Esophagus squamous epithelium (tissue), 5 donors: ENCODE data around the gene DOCK8. TPM values are rescaled to one million over a fixed set of nuclear protein-coding genes. Genes with fewer than 3 reads are reported as not detected.

Experiments used
- DNase-seq: peaks from one replicate; lab custom pipeline; 2025; lab: John Stamatoyannopoulos, UW
- H3K27ac ChIP-seq, 4 donors: fragments of 200-600 bp; sonication (generic); one replicate each; pipeline ENCODE4 v1.5.1; 2016 to 2019; ENCODE audit warnings: mild to moderate bottlenecking in 1 of 4
- H3K27me3 ChIP-seq, 4 donors: fragments of 200-600 bp; sonication (generic); 1 replicate in 3 of 4; 2 replicates in 1 of 4; pipeline versions ENCODE4 v1.5.1 to v1.6.0; 2017 to 2021; ENCODE audit warnings: antibody characterized with exemption in 1 of 4
- H3K36me3 ChIP-seq, 3 donors: fragments of 200-600 bp; sonication (generic); one replicate each; pipeline ENCODE4 v1.5.1; 2016 to 2019
- H3K4me1 ChIP-seq, 3 donors: fragments of 200-600 bp; sonication (generic); one replicate each; pipeline ENCODE4 v1.5.1; 2017 to 2019
- H3K4me3 ChIP-seq, 4 donors: fragments of 200-600 bp; sonication (generic); 1 replicate in 3 of 4; 2 replicates in 1 of 4; pipeline ENCODE4 v1.5.1; 2016 to 2019; ENCODE audit warnings: mild to moderate bottlenecking in 2 of 4, moderate library complexity in 1 of 4
- H3K9me3 ChIP-seq, 3 donors: fragments of 200-600 bp; sonication (generic); one replicate each; pipeline ENCODE4 v1.5.1; 2016 to 2019
- CTCF ChIP-seq, 6 experiments: fragments of 450-650 bp in 4 of 6; fragments of 200-600 bp in 2 of 6; sonication (generic) in 2 of 6; IDR thresholded peaks; one replicate each; pipeline ENCODE4 v1.5.1; 2016 to 2019; ENCODE audit warnings: antibody characterized with exemption in 6 of 6, mild to moderate bottlenecking in 4 of 6, moderate library complexity in 4 of 6
- POLR2A ChIP-seq, 4 donors: fragments of 450-650 bp; IDR thresholded peaks; one replicate each; pipeline ENCODE4 v1.6.1; 2017; ENCODE audit warnings: antibody characterized with exemption in 4 of 4, mild to moderate bottlenecking in 4 of 4, moderate library complexity in 3 of 4
- WGBS, 2 donors: methylation state at CpG; one replicate each; pipeline ENCODE4 v1.1.5; 2018; 5-methylcytosine and 5-hydroxymethylcytosine counted together
- intact Hi-C: fragments of 100-400 bp; cut with DNase I; formaldehyde crosslinking; loops from one replicate; pipeline ENCODE4 v1.15.0; 2022
- total RNA-seq, 4 donors: library from RNA; depleted of rRNA; stranded (reverse); fragments of >200 nt; gene quantifications; one replicate each; pipeline ENCODE4 v1.1.0, GENCODE V29; 2016
- donor health status: DM: yes; HTN: yes; CAD: no.

DOCK8 gene
- total RNA-seq, 4 donors from 2014 or later, result 6.9 to 21.6 (median 15.2) TPM

GRCh38 chr9:486156-486555 lies 271.5 kb downstream of the DOCK8 start:
- WGBS, 2 donors, result 68 to 77% methylated on average over 4 of the region's 4 CpGs
- no peak for DNase-seq
- intact Hi-C loops, result no loop called here

GRCh38 chr9:487429-487828 lies 272.8 kb downstream of the DOCK8 start:
- WGBS, 2 donors, result 48 to 65% methylated on average over 2 of the region's 2 CpGs
- H3K9me3 ChIP-seq, result no peaks in the 10 kb centered on the region
- H3K36me3 ChIP-seq, result no peaks in the 10 kb centered on the region
- H3K27ac ChIP-seq, result no peak overlapping the region
- H3K4me3 ChIP-seq, result no peak overlapping the region
- DNase-seq, result no peak
- no peak for TF ChIP-seq POLR2A (IDR thresholded peaks at IDR 0.05)
- intact Hi-C loops, result no loop called here
- no peaks in the 10 kb centered on the region for H3K27me3 ChIP-seq
- no peaks in the 10 kb centered on the region for H3K4me1 ChIP-seq

More at GRCh38 chr9:486156-486555, 271.5 kb downstream of the DOCK8 start:
- TF ChIP-seq CTCF (IDR thresholded peaks at IDR 0.05), result no peak
- TF ChIP-seq POLR2A (IDR thresholded peaks at IDR 0.05), result no peak
- Histone ChIP-seq H3K9me3 (no peaks in the 10 kb centered on the region), H3K36me3 (no peaks in the 10 kb centered on the region), H3K4me3 (no peak overlapping the region), H3K4me1 (no peaks in the 10 kb centered on the region), H3K27ac (no peak overlapping the region), H3K27me3 (no peaks in the 10 kb centered on the region)

GRCh38 chr9:488448-488847 lies 273.8 kb downstream of the DOCK8 start:
- intact Hi-C loops, result no loop called here
- no peaks in the 10 kb centered on the region for H3K36me3 ChIP-seq
- H3K9me3 ChIP-seq, result no peaks in the 10 kb centered on the region
- no peak for DNase-seq
- TF ChIP-seq CTCF (IDR thresholded peaks at IDR 0.05) (no peak), POLR2A (IDR thresholded peaks at IDR 0.05) (no peak)
- H3K27ac ChIP-seq, result no peak overlapping the region
- no peak overlapping the region for H3K4me3 ChIP-seq
- no peaks in the 10 kb centered on the region for H3K4me1 ChIP-seq
- WGBS, 2 donors, result 50 to 58% methylated on average over 2 of the region's 2 CpGs
- no peaks in the 10 kb centered on the region for H3K27me3 ChIP-seq

GRCh38 chr9:489198-490197 lies 274.8 kb downstream of the DOCK8 start:
- H3K27ac ChIP-seq, result no peak overlapping the region
- no peaks in the 10 kb centered on the region for H3K4me1 ChIP-seq
- no peaks in the 10 kb centered on the region for H3K36me3 ChIP-seq
- WGBS, 2 donors, result 47 to 50% methylated on average over 7 of the region's 7 CpGs
- intact Hi-C loops, result no loop called here
- no peak for DNase-seq
- H3K4me3 ChIP-seq, result no peak overlapping the region
- H3K9me3 ChIP-seq, result no peaks in the 10 kb centered on the region
- H3K27me3 ChIP-seq, result no peaks in the 10 kb centered on the region
- TF ChIP-seq POLR2A (IDR thresholded peaks at IDR 0.05) (no peak), CTCF (IDR thresholded peaks at IDR 0.05) (no peak)

- DNase-seq, result no peak
- Histone ChIP-seq H3K4me1 (no peaks in the 10 kb centered on the region), H3K4me3 (no peak overlapping the region), H3K27me3 (peaks cover 0 to 5% (median 0%) of the 10 kb centered on the region in 4 donors), H3K27ac (no peak overlapping the region), H3K9me3 (no peaks in the 10 kb centered on the region), H3K36me3 (no peaks in the 10 kb centered on the region)
- 100% methylated on average over 1 of the region's 1 CpG for WGBS, 2 donors
- intact Hi-C loops, result no loop called here
- TF ChIP-seq CTCF (IDR thresholded peaks at IDR 0.05) (no peak), POLR2A (IDR thresholded peaks at IDR 0.05) (no peak)
Observed at GRCh38 chr9:494764-495163, 280.1 kb downstream of the DOCK8 start.
